Esophagus squamous epithelium (tissue), 5 donors: ENCODE measurements around the gene CNTNAP5. TPM values are rescaled to one million over a fixed set of nuclear protein-coding genes. Genes with fewer than 3 reads are reported as not detected.

Experiments used
- DNase-seq: peaks from one replicate; lab custom pipeline; 2025; lab: John Stamatoyannopoulos, UW
- H3K27ac ChIP-seq, 4 donors: fragments of 200-600 bp; sonication (generic); one replicate each; pipeline ENCODE4 v1.5.1; 2016 to 2019; ENCODE audit warnings: mild to moderate bottlenecking in 1 of 4
- H3K27me3 ChIP-seq, 4 donors: fragments of 200-600 bp; sonication (generic); 1 replicate in 3 of 4; 2 replicates in 1 of 4; pipeline versions ENCODE4 v1.5.1 to v1.6.0; 2017 to 2021; ENCODE audit warnings: antibody characterized with exemption in 1 of 4
- H3K36me3 ChIP-seq, 3 donors: fragments of 200-600 bp; sonication (generic); one replicate each; pipeline ENCODE4 v1.5.1; 2016 to 2019
- H3K4me1 ChIP-seq, 3 donors: fragments of 200-600 bp; sonication (generic); one replicate each; pipeline ENCODE4 v1.5.1; 2017 to 2019
- H3K4me3 ChIP-seq, 4 donors: fragments of 200-600 bp; sonication (generic); 1 replicate in 3 of 4; 2 replicates in 1 of 4; pipeline ENCODE4 v1.5.1; 2016 to 2019; ENCODE audit warnings: mild to moderate bottlenecking in 2 of 4, moderate library complexity in 1 of 4
- H3K9me3 ChIP-seq, 3 donors: fragments of 200-600 bp; sonication (generic); one replicate each; pipeline ENCODE4 v1.5.1; 2016 to 2019
- POLR2A ChIP-seq, 4 donors: fragments of 450-650 bp; IDR thresholded peaks; one replicate each; pipeline ENCODE4 v1.6.1; 2017; ENCODE audit warnings: antibody characterized with exemption in 4 of 4, mild to moderate bottlenecking in 4 of 4, moderate library complexity in 3 of 4
- WGBS, 2 donors: methylation state at CpG; one replicate each; pipeline ENCODE4 v1.1.5; 2018; 5-methylcytosine and 5-hydroxymethylcytosine counted together
- intact Hi-C: fragments of 100-400 bp; cut with DNase I; formaldehyde crosslinking; loops from one replicate; pipeline ENCODE4 v1.15.0; 2022
- total RNA-seq, 4 donors: library from RNA; depleted of rRNA; stranded (reverse); fragments of >200 nt; gene quantifications; one replicate each; pipeline ENCODE4 v1.1.0, GENCODE V29; 2016
- TF ChIP-seq, protein P1 (sequence below), 6 experiments: fragments of 450-650 bp in 4 of 6; fragments of 200-600 bp in 2 of 6; sonication (generic) in 2 of 6; IDR thresholded peaks; one replicate each; pipeline ENCODE4 v1.5.1; 2016 to 2019; ENCODE audit warnings: antibody characterized with exemption in 6 of 6, mild to moderate bottlenecking in 4 of 6, moderate library complexity in 4 of 6
- donor health status: DM: yes; HTN: yes; CAD: no.

Gene CNTNAP5
- total RNA-seq, 4 donors from 2014 or later: not detected

DNA sequence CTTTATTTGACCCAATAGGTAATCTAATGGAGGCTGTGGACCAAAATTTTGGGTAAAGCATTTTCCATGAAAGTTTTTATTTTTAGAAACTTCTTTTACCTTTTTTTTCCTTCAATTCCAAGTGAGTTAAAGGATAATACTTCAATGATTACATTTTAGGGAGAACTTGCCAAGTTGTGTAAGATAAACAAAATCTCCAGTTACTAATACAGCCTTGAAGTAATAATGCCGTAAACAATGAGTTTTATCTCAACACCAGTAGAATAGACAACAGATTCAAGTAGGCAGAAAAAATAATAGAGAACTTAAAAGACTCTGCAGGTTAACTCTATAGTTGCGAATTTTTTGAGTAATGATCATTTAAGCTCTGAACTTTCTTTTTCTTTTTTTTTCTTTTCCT is 807.4 kb downstream of the CNTNAP5 start:
- Histone ChIP-seq H3K27me3 (no peaks in the 10 kb centered on the region), H3K4me1 (no peaks in the 10 kb centered on the region), H3K4me3 (no peak overlapping the region), H3K9me3 (peaks cover 0 to 4% (median 0%) of the 10 kb centered on the region in 3 donors), H3K36me3 (no peaks in the 10 kb centered on the region), H3K27ac (no peak overlapping the region)
- TF ChIP-seq POLR2A (IDR thresholded peaks at IDR 0.05): no peak
- no peak for DNase-seq
- intact Hi-C loops: no loop called here
- WGBS, 2 donors: 64 to 73% methylated on average over 2 of the region's 2 CpGs

DNA sequence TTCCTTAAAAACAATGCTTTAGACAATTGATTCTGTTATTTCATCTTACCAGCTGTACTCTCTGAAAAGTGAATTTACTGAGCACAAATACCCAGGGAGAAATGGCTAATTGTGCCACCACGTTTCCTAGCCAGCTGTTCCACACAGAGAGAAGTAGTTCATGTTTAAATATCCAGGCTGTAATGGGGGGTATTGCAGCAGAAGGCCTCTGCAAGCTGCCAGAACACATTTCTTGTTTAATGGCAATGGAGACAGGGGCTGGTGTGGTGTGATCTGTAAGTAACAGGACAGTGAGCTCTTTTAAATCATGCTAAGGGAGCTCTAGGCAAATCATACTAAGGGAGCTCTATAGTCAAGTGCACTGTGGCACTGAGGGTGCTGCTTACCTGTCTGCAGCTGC is 809.2 kb downstream of the CNTNAP5 start:
- no peak for DNase-seq
- intact Hi-C loops: no loop called here
- H3K27ac ChIP-seq: no peak overlapping the region
- 10 to 17% methylated on average over 1 of the region's 1 CpG for WGBS, 2 donors
- H3K36me3 ChIP-seq: no peaks in the 10 kb centered on the region
- no peaks in the 10 kb centered on the region for H3K4me1 ChIP-seq
- no peaks in the 10 kb centered on the region for H3K9me3 ChIP-seq
- no peaks in the 10 kb centered on the region for H3K27me3 ChIP-seq
- H3K4me3 ChIP-seq: no peak overlapping the region
- no peak for TF ChIP-seq POLR2A (IDR thresholded peaks at IDR 0.05)
- TF ChIP-seq, protein P1, sequence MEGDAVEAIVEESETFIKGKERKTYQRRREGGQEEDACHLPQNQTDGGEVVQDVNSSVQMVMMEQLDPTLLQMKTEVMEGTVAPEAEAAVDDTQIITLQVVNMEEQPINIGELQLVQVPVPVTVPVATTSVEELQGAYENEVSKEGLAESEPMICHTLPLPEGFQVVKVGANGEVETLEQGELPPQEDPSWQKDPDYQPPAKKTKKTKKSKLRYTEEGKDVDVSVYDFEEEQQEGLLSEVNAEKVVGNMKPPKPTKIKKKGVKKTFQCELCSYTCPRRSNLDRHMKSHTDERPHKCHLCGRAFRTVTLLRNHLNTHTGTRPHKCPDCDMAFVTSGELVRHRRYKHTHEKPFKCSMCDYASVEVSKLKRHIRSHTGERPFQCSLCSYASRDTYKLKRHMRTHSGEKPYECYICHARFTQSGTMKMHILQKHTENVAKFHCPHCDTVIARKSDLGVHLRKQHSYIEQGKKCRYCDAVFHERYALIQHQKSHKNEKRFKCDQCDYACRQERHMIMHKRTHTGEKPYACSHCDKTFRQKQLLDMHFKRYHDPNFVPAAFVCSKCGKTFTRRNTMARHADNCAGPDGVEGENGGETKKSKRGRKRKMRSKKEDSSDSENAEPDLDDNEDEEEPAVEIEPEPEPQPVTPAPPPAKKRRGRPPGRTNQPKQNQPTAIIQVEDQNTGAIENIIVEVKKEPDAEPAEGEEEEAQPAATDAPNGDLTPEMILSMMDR (IDR thresholded peaks at IDR 0.05): no peak

DNA sequence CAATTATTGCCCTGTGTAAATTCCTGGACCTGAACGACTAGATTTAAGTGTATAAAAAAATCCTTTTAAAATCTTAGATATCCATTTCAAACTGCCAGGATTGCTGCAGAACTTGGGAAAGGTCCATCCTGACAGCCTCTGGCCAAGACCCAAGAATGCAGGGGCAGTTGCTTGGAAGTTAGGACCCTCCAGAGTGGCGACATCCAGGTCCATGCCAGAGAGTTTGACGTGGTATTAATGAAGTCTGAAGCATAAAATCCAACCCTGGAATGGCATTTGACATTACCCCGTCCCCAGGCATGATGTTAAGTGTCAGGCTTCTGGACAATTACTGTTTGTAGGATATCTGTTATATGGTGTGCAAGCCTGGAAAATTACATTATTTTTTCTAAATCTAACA is 810.2 kb downstream of the CNTNAP5 start:
- Histone ChIP-seq H3K27ac (no peak overlapping the region), H3K4me1 (no peaks in the 10 kb centered on the region), H3K4me3 (no peak overlapping the region), H3K36me3 (no peaks in the 10 kb centered on the region), H3K27me3 (no peaks in the 10 kb centered on the region), H3K9me3 (no peaks in the 10 kb centered on the region)
- intact Hi-C loops: no loop called here
- no peak for TF ChIP-seq POLR2A (IDR thresholded peaks at IDR 0.05)
- TF ChIP-seq, protein P1 (IDR thresholded peaks at IDR 0.05): no peak
- 39 to 42% methylated on average over 4 of the region's 4 CpGs for WGBS, 2 donors
- DNase-seq: no peak

DNA sequence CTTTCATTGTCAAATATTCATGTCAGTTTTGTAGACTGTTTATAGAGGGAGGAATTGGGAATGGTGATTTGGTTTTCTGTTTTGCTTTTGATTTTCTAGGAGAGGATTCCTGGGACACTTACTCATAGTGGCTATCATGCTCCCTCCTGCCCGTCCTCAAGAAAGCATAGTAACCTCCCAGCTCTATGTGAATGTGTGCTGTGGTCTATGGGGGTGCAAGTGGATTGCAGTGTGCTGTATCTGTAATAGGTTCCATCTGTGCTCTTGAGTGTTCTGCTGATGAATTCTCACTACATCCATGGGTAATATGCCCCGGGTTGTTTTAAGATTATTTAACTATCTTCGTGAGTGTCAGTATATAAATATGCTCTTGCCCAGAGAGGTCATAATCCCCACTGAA is 811.3 kb downstream of the CNTNAP5 start:
- 11 to 29% methylated on average over 3 of the region's 3 CpGs for WGBS, 2 donors
- Histone ChIP-seq H3K9me3 (no peaks in the 10 kb centered on the region), H3K27ac (no peak overlapping the region), H3K36me3 (no peaks in the 10 kb centered on the region), H3K4me3 (no peak overlapping the region), H3K4me1 (no peaks in the 10 kb centered on the region), H3K27me3 (no peaks in the 10 kb centered on the region)
- TF ChIP-seq, protein P1 (IDR thresholded peaks at IDR 0.05): no peak
- intact Hi-C loops: no loop called here
- no peak for DNase-seq

DNA sequence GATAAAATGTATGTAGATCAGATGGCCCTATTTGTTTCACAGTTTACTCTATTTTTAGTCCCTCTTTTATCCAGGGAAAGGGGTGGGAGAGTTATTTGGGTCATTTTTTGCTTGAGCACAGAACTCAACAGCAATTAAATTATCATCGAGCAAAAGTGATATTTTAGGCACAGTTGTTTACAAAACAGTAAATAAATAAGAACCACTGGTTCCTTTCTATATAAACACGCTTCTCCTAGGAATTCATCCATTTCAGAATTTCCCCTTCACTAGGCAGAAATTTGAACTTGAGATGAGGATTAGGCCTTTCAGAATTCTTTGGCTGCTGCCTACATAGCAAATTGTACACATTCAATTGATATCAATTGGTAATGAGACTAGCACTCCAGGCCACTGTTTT is 812.4 kb downstream of the CNTNAP5 start:
- Histone ChIP-seq H3K36me3 (no peaks in the 10 kb centered on the region), H3K4me3 (no peak overlapping the region), H3K9me3 (no peaks in the 10 kb centered on the region), H3K27me3 (no peaks in the 10 kb centered on the region), H3K4me1 (no peaks in the 10 kb centered on the region), H3K27ac (no peak overlapping the region)
- intact Hi-C loops: no loop called here
- 31 to 52% methylated on average over 2 of the region's 2 CpGs for WGBS, 2 donors
- TF ChIP-seq, protein P1 (IDR thresholded peaks at IDR 0.05): no peak
- TF ChIP-seq POLR2A (IDR thresholded peaks at IDR 0.05): no peak
- no peak for DNase-seq

DNA sequence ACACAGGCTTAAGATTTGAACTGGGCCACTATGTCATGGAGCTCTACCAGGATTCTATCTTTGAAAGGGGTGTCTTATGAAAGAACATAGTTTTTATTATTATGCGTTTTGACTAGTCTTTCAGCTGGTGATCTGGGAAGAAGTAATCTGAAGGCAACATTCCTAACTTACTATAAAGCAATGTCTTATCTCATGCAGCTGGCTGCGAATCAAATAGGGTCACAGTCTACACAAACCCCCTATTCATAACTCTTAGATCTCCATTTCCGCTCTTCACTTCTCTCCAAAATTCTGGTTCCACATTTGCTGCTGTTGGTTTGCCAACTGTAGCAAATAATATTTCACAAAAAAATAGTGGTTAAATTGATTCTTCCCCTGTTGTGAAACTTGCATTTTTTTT is 813.3 kb downstream of the CNTNAP5 start:
- no peak for DNase-seq
- no peak overlapping the region for H3K4me3 ChIP-seq

More for the DNA sequence above, 813.3 kb downstream of the CNTNAP5 start:
- Histone ChIP-seq H3K27ac (no peak overlapping the region), H3K9me3 (no peaks in the 10 kb centered on the region), H3K4me1 (no peaks in the 10 kb centered on the region), H3K27me3 (no peaks in the 10 kb centered on the region), H3K36me3 (no peaks in the 10 kb centered on the region)
- intact Hi-C loops: no loop called here
- TF ChIP-seq, protein P1 (IDR thresholded peaks at IDR 0.05): no peak
- TF ChIP-seq POLR2A (IDR thresholded peaks at IDR 0.05): no peak
- WGBS, 2 donors: 87 to 89% methylated on average over 3 of the region's 3 CpGs
